ENCODE data around the gene GTF2A2. TPM values are rescaled to one million over a fixed set of nuclear protein-coding genes. Genes with fewer than 3 reads are reported as not detected.
A peak's percentile ranks its signal among the peaks of the same experiment; 100 is the strongest.

GTF2A2 gene
- total and polyA plus RNA-seq, 7 donors = 33.7 to 98.0 (median 48.2) TPM

GRCh38 chr15:59685737-59686297 is 28.5 kb upstream of the GTF2A2 start:
- peaks cover 0 to 47% (median 28%) of the 10 kb centered on the region in 4 donors for H3K4me1 ChIP-seq
- 4% methylated on average over 1 of the region's 1 CpG for WGBS, 2 donors
- intact Hi-C loops (cut with DNase I) = no loop called here
- H3K27ac ChIP-seq = peak overlapping the region in 3 of 4 donors; percentile 54 to 99 (median 98)
- TF ChIP-seq POLR2AphosphoS5 (IDR thresholded peaks at IDR 0.05) = peak in 1 of 4 donors; percentile 28
- no peak for TF ChIP-seq EP300 (IDR thresholded peaks at IDR 0.05)
- H3K4me3 ChIP-seq = no peak overlapping the region
- H3K9me3 ChIP-seq = no peaks in the 10 kb centered on the region
- H3K27me3 ChIP-seq = no peaks in the 10 kb centered on the region
- H3K36me3 ChIP-seq = peaks cover 0 to 22% (median 10%) of the 10 kb centered on the region in 4 donors
- no peak for DNase-seq

GRCh38 chr15:59680870-59681269 is 23.6 kb upstream of the GTF2A2 start:
- Histone ChIP-seq H3K36me3 (peaks cover 11 to 71% (median 42%) of the 10 kb centered on the region in 4 donors), H3K27me3 (no peaks in the 10 kb centered on the region), H3K27ac (no peak overlapping the region), H3K4me3 (no peak overlapping the region), H3K4me1 (peaks cover 0 to 15% (median 6%) of the 10 kb centered on the region in 4 donors), H3K9me3 (no peaks in the 10 kb centered on the region)
- intact Hi-C loops (cut with DNase I) = no loop called here
- no peak for DNase-seq
- TF ChIP-seq POLR2A (IDR thresholded peaks at IDR 0.05) (no peak), POLR2AphosphoS5 (IDR thresholded peaks at IDR 0.05) (no peak), EP300 (IDR thresholded peaks at IDR 0.05) (no peak)
- TF ChIP-seq, protein P1, sequence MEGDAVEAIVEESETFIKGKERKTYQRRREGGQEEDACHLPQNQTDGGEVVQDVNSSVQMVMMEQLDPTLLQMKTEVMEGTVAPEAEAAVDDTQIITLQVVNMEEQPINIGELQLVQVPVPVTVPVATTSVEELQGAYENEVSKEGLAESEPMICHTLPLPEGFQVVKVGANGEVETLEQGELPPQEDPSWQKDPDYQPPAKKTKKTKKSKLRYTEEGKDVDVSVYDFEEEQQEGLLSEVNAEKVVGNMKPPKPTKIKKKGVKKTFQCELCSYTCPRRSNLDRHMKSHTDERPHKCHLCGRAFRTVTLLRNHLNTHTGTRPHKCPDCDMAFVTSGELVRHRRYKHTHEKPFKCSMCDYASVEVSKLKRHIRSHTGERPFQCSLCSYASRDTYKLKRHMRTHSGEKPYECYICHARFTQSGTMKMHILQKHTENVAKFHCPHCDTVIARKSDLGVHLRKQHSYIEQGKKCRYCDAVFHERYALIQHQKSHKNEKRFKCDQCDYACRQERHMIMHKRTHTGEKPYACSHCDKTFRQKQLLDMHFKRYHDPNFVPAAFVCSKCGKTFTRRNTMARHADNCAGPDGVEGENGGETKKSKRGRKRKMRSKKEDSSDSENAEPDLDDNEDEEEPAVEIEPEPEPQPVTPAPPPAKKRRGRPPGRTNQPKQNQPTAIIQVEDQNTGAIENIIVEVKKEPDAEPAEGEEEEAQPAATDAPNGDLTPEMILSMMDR (IDR thresholded peaks at IDR 0.05) = no peak
- WGBS, 2 donors = 95 to 96% methylated on average over 4 of the region's 5 CpGs

- Histone ChIP-seq H3K4me1 (peaks cover 0 to 10% (median 4%) of the 10 kb centered on the region in 4 donors), H3K9me3 (no peaks in the 10 kb centered on the region), H3K27ac (no peak overlapping the region), H3K4me3 (no peak overlapping the region), H3K36me3 (peaks cover 11 to 76% (median 42%) of the 10 kb centered on the region in 4 donors), H3K27me3 (no peaks in the 10 kb centered on the region)
- intact Hi-C loops (cut with DNase I) = no loop called here
- no peak for TF ChIP-seq POLR2AphosphoS5 (IDR thresholded peaks at IDR 0.05)
- TF ChIP-seq POLR2A (IDR thresholded peaks at IDR 0.05) = no peak
- TF ChIP-seq, protein P1 (IDR thresholded peaks at IDR 0.05) = no peak
- no peak for TF ChIP-seq EP300 (IDR thresholded peaks at IDR 0.05)
- WGBS, 2 donors = 96 to 97% methylated on average over 6 of the region's 6 CpGs
- no peak for DNase-seq
Measured at GRCh38 chr15:59680346-59680745, 23.0 kb upstream of the GTF2A2 start.

DNA sequence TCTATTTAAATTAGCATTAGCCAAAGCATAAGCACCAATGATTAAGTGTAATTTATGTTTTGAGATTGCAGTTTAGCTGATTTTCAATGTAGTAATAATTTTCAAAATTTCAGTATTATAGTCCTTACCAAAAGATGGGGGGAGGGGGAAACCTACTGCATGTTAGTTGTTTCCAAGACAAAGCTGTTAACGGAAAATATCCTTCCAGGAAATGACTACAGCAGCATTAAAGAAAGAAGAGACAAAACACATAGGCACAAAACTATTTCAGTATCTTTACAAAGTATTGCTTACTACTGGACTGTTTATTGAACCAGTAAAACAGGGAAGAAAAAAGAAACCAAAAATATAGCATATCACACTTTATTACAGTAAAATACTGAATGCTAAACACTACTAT is 21.3 kb upstream of the GTF2A2 start:
- no peaks in the 10 kb centered on the region for H3K4me1 ChIP-seq
- peaks cover 11 to 90% (median 47%) of the 10 kb centered on the region in 4 donors for H3K36me3 ChIP-seq
- 70 to 85% methylated on average over 1 of the region's 1 CpG for WGBS, 2 donors
- no peaks in the 10 kb centered on the region for H3K9me3 ChIP-seq
- no peaks in the 10 kb centered on the region for H3K27me3 ChIP-seq
- TF ChIP-seq POLR2AphosphoS5 (IDR thresholded peaks at IDR 0.05) (no peak), POLR2A (IDR thresholded peaks at IDR 0.05) (no peak), EP300 (IDR thresholded peaks at IDR 0.05) (no peak)
- TF ChIP-seq, protein P1 (IDR thresholded peaks at IDR 0.05) = no peak
- intact Hi-C loops (cut with DNase I) = no loop called here
- H3K4me3 ChIP-seq = no peak overlapping the region
- H3K27ac ChIP-seq = no peak overlapping the region
- DNase-seq = no peak

- Histone ChIP-seq H3K9me3 (no peaks in the 10 kb centered on the region), H3K4me3 (no peak overlapping the region), H3K27me3 (no peaks in the 10 kb centered on the region), H3K27ac (no peak overlapping the region), H3K36me3 (peaks cover 11 to 92% (median 51%) of the 10 kb centered on the region in 4 donors), H3K4me1 (no peaks in the 10 kb centered on the region)
- DNase-seq = no peak
- intact Hi-C loops (cut with DNase I) = no loop called here
- 54 to 68% methylated on average over 1 of the region's 1 CpG for WGBS, 2 donors
- TF ChIP-seq EP300 (IDR thresholded peaks at IDR 0.05) = no peak
- TF ChIP-seq POLR2A (IDR thresholded peaks at IDR 0.05) = no peak
- TF ChIP-seq, protein P1 (IDR thresholded peaks at IDR 0.05) = no peak
- no peak for TF ChIP-seq POLR2AphosphoS5 (IDR thresholded peaks at IDR 0.05)
Measured at GRCh38 chr15:59678172-59678571, 20.9 kb upstream of the GTF2A2 start.

Data from sigmoid colon (tissue), 7 donors.